ENCODE results near the gene ADAMTSL2.

ADAMTSL2 gene

GRCh38 chr9:133609311-133610098, 75.0 kb downstream of the ADAMTSL2 start, which contains the start of gene FAM163B:
Gene FAM163B, minus strand, starts transcription at chr9:133609389. Its CDS starts 29,166 bp downstream, at chr9:133580223.
- H3K36me3 ChIP-seq (ENCODE audit: insufficient read depth, low read length): no peaks in the 10 kb centered on the region
- H3K9me3 ChIP-seq (ENCODE audit: low read depth, low read length): no peaks in the 10 kb centered on the region
- no peak within 1 kb of the TSS for H3K4me3 ChIP-seq
- TF ChIP-seq POLR2AphosphoS5 (IDR thresholded peaks at IDR 0.05; ENCODE audit: borderline replicate concordance, low read depth, low read length) (no peak), EZH2 (IDR thresholded peaks at IDR 0.05) (no peak), FOXP2 (optimal IDR thresholded peaks at IDR 0.05; ENCODE audit: control extremely low read depth, extremely low read length, insufficient read depth) (no peak)
- H3K27ac ChIP-seq: no peak within 1 kb of the TSS
- no peak within 1 kb of the TSS for H3K9ac ChIP-seq (ENCODE audit: insufficient read length)
- no peak for DNase-seq (ENCODE audit: low read depth, low spot score)

- no peaks in the 10 kb centered on the region for H3K9me3 ChIP-seq (ENCODE audit: low read depth, low read length)
- TF ChIP-seq POLR2AphosphoS5 (IDR thresholded peaks at IDR 0.05; ENCODE audit: borderline replicate concordance, low read depth, low read length) (no peak), EZH2 (IDR thresholded peaks at IDR 0.05) (no peak), FOXP2 (optimal IDR thresholded peaks at IDR 0.05; ENCODE audit: control extremely low read depth, extremely low read length, insufficient read depth) (no peak)
- no peaks in the 10 kb centered on the region for H3K36me3 ChIP-seq (ENCODE audit: insufficient read depth, low read length)
- no peak overlapping the region for H3K4me3 ChIP-seq
- H3K9ac ChIP-seq (ENCODE audit: insufficient read length): no peak overlapping the region
- H3K27ac ChIP-seq: no peak overlapping the region
- DNase-seq (ENCODE audit: low read depth, low spot score): no peak
Measured at GRCh38 chr9:133610845-133611244, 76.3 kb downstream of the ADAMTSL2 start.

GRCh38 chr9:133612051-133612450, 77.5 kb downstream of the ADAMTSL2 start:
- Histone ChIP-seq H3K9me3 (ENCODE audit: low read depth, low read length) (no peaks in the 10 kb centered on the region), H3K4me3 (no peak overlapping the region), H3K9ac (ENCODE audit: insufficient read length) (no peak overlapping the region), H3K27ac (no peak overlapping the region), H3K36me3 (ENCODE audit: insufficient read depth, low read length) (no peaks in the 10 kb centered on the region)
- DNase-seq (ENCODE audit: low read depth, low spot score): no peak
- TF ChIP-seq POLR2AphosphoS5 (IDR thresholded peaks at IDR 0.05; ENCODE audit: borderline replicate concordance, low read depth, low read length) (no peak), FOXP2 (optimal IDR thresholded peaks at IDR 0.05; ENCODE audit: control extremely low read depth, extremely low read length, insufficient read depth) (no peak), EZH2 (IDR thresholded peaks at IDR 0.05) (no peak)

GRCh38 chr9:133612816-133613215, 78.3 kb downstream of the ADAMTSL2 start:
- no peak overlapping the region for H3K9ac ChIP-seq (ENCODE audit: insufficient read length)
- no peak overlapping the region for H3K4me3 ChIP-seq
- H3K27ac ChIP-seq: no peak overlapping the region
- DNase-seq (ENCODE audit: low read depth, low spot score): no peak
- no peaks in the 10 kb centered on the region for H3K36me3 ChIP-seq (ENCODE audit: insufficient read depth, low read length)
- H3K9me3 ChIP-seq (ENCODE audit: low read depth, low read length): no peaks in the 10 kb centered on the region
- TF ChIP-seq FOXP2 (optimal IDR thresholded peaks at IDR 0.05; ENCODE audit: control extremely low read depth, extremely low read length, insufficient read depth): no peak
- no peak for TF ChIP-seq EZH2 (IDR thresholded peaks at IDR 0.05)
- no peak for TF ChIP-seq POLR2AphosphoS5 (IDR thresholded peaks at IDR 0.05; ENCODE audit: borderline replicate concordance, low read depth, low read length)

GRCh38 chr9:133613432-133613831, 78.9 kb downstream of the ADAMTSL2 start:
- no peak for DNase-seq (ENCODE audit: low read depth, low spot score)

GRCh38 chr9:133614056-133614455, 79.6 kb downstream of the ADAMTSL2 start:
- no peak for TF ChIP-seq POLR2AphosphoS5 (IDR thresholded peaks at IDR 0.05; ENCODE audit: borderline replicate concordance, low read depth, low read length)
- DNase-seq (ENCODE audit: low read depth, low spot score): no peak
- H3K4me3 ChIP-seq: no peak overlapping the region
- H3K36me3 ChIP-seq (ENCODE audit: insufficient read depth, low read length): no peaks in the 10 kb centered on the region
- no peaks in the 10 kb centered on the region for H3K9me3 ChIP-seq (ENCODE audit: low read depth, low read length)
- H3K27ac ChIP-seq: no peak overlapping the region
- H3K9ac ChIP-seq (ENCODE audit: insufficient read length): no peak overlapping the region

More at GRCh38 chr9:133613432-133613831, 78.9 kb downstream of the ADAMTSL2 start:
- Histone ChIP-seq H3K27ac (no peak overlapping the region), H3K9ac (ENCODE audit: insufficient read length) (no peak overlapping the region), H3K9me3 (ENCODE audit: low read depth, low read length) (no peaks in the 10 kb centered on the region), H3K4me3 (no peak overlapping the region), H3K36me3 (ENCODE audit: insufficient read depth, low read length) (no peaks in the 10 kb centered on the region)
- TF ChIP-seq FOXP2 (optimal IDR thresholded peaks at IDR 0.05; ENCODE audit: control extremely low read depth, extremely low read length, insufficient read depth) (no peak), POLR2AphosphoS5 (IDR thresholded peaks at IDR 0.05; ENCODE audit: borderline replicate concordance, low read depth, low read length) (no peak), EZH2 (IDR thresholded peaks at IDR 0.05) (no peak)

GRCh38 chr9:133614678-133615077, 80.2 kb downstream of the ADAMTSL2 start:
- Histone ChIP-seq H3K36me3 (ENCODE audit: insufficient read depth, low read length) (no peaks in the 10 kb centered on the region), H3K9me3 (ENCODE audit: low read depth, low read length) (no peaks in the 10 kb centered on the region), H3K4me3 (no peak overlapping the region), H3K9ac (ENCODE audit: insufficient read length) (no peak overlapping the region), H3K27ac (no peak overlapping the region)
- DNase-seq (ENCODE audit: low read depth, low spot score): no peak
- TF ChIP-seq POLR2AphosphoS5 (IDR thresholded peaks at IDR 0.05; ENCODE audit: borderline replicate concordance, low read depth, low read length): no peak

- no peak for DNase-seq (ENCODE audit: low read depth, low spot score)
- Histone ChIP-seq H3K27ac (no peak overlapping the region), H3K36me3 (ENCODE audit: insufficient read depth, low read length) (no peaks in the 10 kb centered on the region), H3K9ac (ENCODE audit: insufficient read length) (no peak overlapping the region), H3K9me3 (ENCODE audit: low read depth, low read length) (no peaks in the 10 kb centered on the region), H3K4me3 (no peak overlapping the region)
- no peak for TF ChIP-seq EZH2 (IDR thresholded peaks at IDR 0.05)
- no peak for TF ChIP-seq POLR2AphosphoS5 (IDR thresholded peaks at IDR 0.05; ENCODE audit: borderline replicate concordance, low read depth, low read length)
- no peak for TF ChIP-seq FOXP2 (optimal IDR thresholded peaks at IDR 0.05; ENCODE audit: control extremely low read depth, extremely low read length, insufficient read depth)
Measured at GRCh38 chr9:133615186-133615585, 80.7 kb downstream of the ADAMTSL2 start.
